ENCODE measurements around the gene PLCH2. TPM values are rescaled to one million over a fixed set of nuclear protein-coding genes. Genes with fewer than 3 reads are reported as not detected.

The PLCH2 gene
- total RNA-seq, 2 donors from 2014 or later = 5.7 to 27.4 TPM

GRCh38 chr1:2519029-2519685 is 43.1 kb downstream of the PLCH2 start:
- intact Hi-C loops (cut with DNase I) = no loop called here
- H3K36me3 ChIP-seq (replicated peaks in 1 of 2; ENCODE audit: insufficient read depth in 1 of 2, low read depth in 2 of 2) = peaks cover 17 to 44% of the 10 kb centered on the region in 2 donors
- H3K4me3 ChIP-seq = no peak overlapping the region
- H3K9me3 ChIP-seq = no peaks in the 10 kb centered on the region
- no peak overlapping the region for H3K27ac ChIP-seq
- DNase-seq = no peak
- peaks cover 13% of the 10 kb centered on the region for H3K4me1 ChIP-seq
- TF ChIP-seq CTCF (IDR thresholded peaks at IDR 0.05) = no peak
- no peak for TF ChIP-seq POLR2A (IDR thresholded peaks at IDR 0.05)
- ATAC-seq = no peak
- 85 to 87% methylated on average over 21 to 24 of the region's 25 CpGs for WGBS, 2 donors
- H3K27me3 ChIP-seq = no peaks in the 10 kb centered on the region

- Histone ChIP-seq H3K9me3 (no peaks in the 10 kb centered on the region), H3K4me3 (no peak overlapping the region), H3K4me1 (peaks cover 19% of the 10 kb centered on the region), H3K36me3 (replicated peaks in 1 of 2; ENCODE audit: insufficient read depth in 1 of 2, low read depth in 2 of 2) (peaks cover 16 to 42% of the 10 kb centered on the region in 2 donors), H3K27ac (no peak overlapping the region), H3K27me3 (no peaks in the 10 kb centered on the region)
- intact Hi-C loops (cut with DNase I) = loop anchor here (5.0 kb wide), 1 partner anchor 117 kb away; no protein-coding TSS in a partner anchor
- ATAC-seq (no peak), DNase-seq (no peak)
- TF ChIP-seq CTCF (IDR thresholded peaks at IDR 0.05) = no peak
- TF ChIP-seq POLR2A (IDR thresholded peaks at IDR 0.05) = no peak
- WGBS, 2 donors = 89 to 93% methylated on average over 14 to 26 of the region's 30 CpGs
These were observed 43.6 kb downstream of the PLCH2 start for GRCh38 chr1:2519729-2520128.

GRCh38 chr1:2520206-2520605 is 44.1 kb downstream of the PLCH2 start:
- intact Hi-C loops (cut with DNase I) = loop anchor here (5.0 kb wide), 1 partner anchor 118 kb away; no protein-coding TSS in a partner anchor
- 94 to 100% methylated on average over 4 to 20 of the region's 20 CpGs for WGBS, 2 donors
- ATAC-seq (no peak), DNase-seq (no peak)
- Histone ChIP-seq H3K27ac (no peak overlapping the region), H3K9me3 (no peaks in the 10 kb centered on the region), H3K4me1 (peaks cover 23% of the 10 kb centered on the region), H3K4me3 (no peak overlapping the region), H3K27me3 (no peaks in the 10 kb centered on the region), H3K36me3 (replicated peaks in 1 of 2; ENCODE audit: insufficient read depth in 1 of 2, low read depth in 2 of 2) (peaks cover 16 to 42% of the 10 kb centered on the region in 2 donors)
- TF ChIP-seq POLR2A (IDR thresholded peaks at IDR 0.05) = no peak
- TF ChIP-seq CTCF (IDR thresholded peaks at IDR 0.05) = no peak

GRCh38 chr1:2520806-2521205 is 44.7 kb downstream of the PLCH2 start:
- H3K27ac ChIP-seq = no peak overlapping the region
- H3K36me3 ChIP-seq (replicated peaks in 1 of 2; ENCODE audit: insufficient read depth in 1 of 2, low read depth in 2 of 2) = peaks cover 16 to 41% of the 10 kb centered on the region in 2 donors
- H3K4me1 ChIP-seq = peaks cover 28% of the 10 kb centered on the region
- 82 to 89% methylated on average over 12 to 21 of the region's 21 CpGs for WGBS, 2 donors
- intact Hi-C loops (cut with DNase I) = loop anchor here (5.0 kb wide), 1 partner anchor 119 kb away; no protein-coding TSS in a partner anchor
- no peak for ATAC-seq
- TF ChIP-seq CTCF (IDR thresholded peaks at IDR 0.05) = no peak
- TF ChIP-seq POLR2A (IDR thresholded peaks at IDR 0.05) = no peak
- H3K4me3 ChIP-seq = no peak overlapping the region
- no peaks in the 10 kb centered on the region for H3K27me3 ChIP-seq
- DNase-seq = no peak
- H3K9me3 ChIP-seq = no peaks in the 10 kb centered on the region

- Histone ChIP-seq H3K9me3 (no peaks in the 10 kb centered on the region), H3K4me1 (peaks cover 35% of the 10 kb centered on the region), H3K27ac (no peak overlapping the region), H3K27me3 (no peaks in the 10 kb centered on the region), H3K4me3 (no peak overlapping the region), H3K36me3 (replicated peaks in 1 of 2; ENCODE audit: insufficient read depth in 1 of 2, low read depth in 2 of 2) (peaks cover 13 to 31% of the 10 kb centered on the region in 2 donors)
- WGBS, 2 donors = 85 to 96% methylated on average over 5 to 7 of the region's 7 CpGs
- no peak for ATAC-seq
- TF ChIP-seq CTCF (IDR thresholded peaks at IDR 0.05) (no peak), POLR2A (IDR thresholded peaks at IDR 0.05) (no peak)
- DNase-seq = no peak
- intact Hi-C loops (cut with DNase I) = loop anchor here (5.0 kb wide), 1 partner anchor 120 kb away; no protein-coding TSS in a partner anchor
These were observed 46.1 kb downstream of the PLCH2 start for GRCh38 chr1:2522230-2522629.

Data from body of pancreas (tissue), 4 donors.